ENCODE results near the gene TMEM150B.

DNA sequence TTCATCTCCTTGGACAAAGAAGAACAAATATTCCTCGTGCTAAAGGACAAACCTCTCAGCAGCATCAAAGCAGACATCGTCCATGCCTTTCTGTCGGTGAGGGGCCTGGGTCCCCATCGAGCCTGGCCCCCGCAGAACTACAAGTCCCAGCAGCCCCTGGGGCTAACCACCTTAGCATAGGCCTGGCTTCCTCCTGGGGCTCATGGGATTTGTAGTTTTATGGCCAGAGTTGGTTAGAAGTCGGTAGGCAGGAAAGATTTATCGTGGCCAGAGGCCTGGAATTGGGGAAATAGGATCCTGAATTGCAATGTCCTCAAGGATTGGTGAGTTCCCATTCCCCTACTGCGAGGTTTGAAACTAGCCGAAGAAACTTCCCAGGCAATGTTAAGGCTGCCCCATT is 19.6 kb downstream of the TMEM150B start:
- TF ChIP-seq, protein P1, sequence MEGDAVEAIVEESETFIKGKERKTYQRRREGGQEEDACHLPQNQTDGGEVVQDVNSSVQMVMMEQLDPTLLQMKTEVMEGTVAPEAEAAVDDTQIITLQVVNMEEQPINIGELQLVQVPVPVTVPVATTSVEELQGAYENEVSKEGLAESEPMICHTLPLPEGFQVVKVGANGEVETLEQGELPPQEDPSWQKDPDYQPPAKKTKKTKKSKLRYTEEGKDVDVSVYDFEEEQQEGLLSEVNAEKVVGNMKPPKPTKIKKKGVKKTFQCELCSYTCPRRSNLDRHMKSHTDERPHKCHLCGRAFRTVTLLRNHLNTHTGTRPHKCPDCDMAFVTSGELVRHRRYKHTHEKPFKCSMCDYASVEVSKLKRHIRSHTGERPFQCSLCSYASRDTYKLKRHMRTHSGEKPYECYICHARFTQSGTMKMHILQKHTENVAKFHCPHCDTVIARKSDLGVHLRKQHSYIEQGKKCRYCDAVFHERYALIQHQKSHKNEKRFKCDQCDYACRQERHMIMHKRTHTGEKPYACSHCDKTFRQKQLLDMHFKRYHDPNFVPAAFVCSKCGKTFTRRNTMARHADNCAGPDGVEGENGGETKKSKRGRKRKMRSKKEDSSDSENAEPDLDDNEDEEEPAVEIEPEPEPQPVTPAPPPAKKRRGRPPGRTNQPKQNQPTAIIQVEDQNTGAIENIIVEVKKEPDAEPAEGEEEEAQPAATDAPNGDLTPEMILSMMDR (IDR thresholded peaks at IDR 0.05 in 2 of 3, conservative IDR thresholded peaks at IDR 0.05 in 1 of 3; ENCODE audit: insufficient read depth in 2 of 3, low read depth in 1 of 3, low read length in 3 of 3): no peak
- TF ChIP-seq SNRNP70 (optimal IDR thresholded peaks at IDR 0.05; ENCODE audit: low read depth, low read length) (no peak), ERF (CRISPR knock-in tag; IDR thresholded peaks at IDR 0.05) (no peak)

Data from K562 (cell line).